ENCODE results near the gene CISD1. TPM values are rescaled to one million over a fixed set of nuclear protein-coding genes. Genes with fewer than 3 reads are reported as not detected.
A peak's percentile ranks its signal among the peaks of the same experiment; 100 is the strongest.

Gene CISD1
- total RNA-seq, 4 donors from 2014 or later = 24.7 to 60.1 (median 47.6) TPM

DNA sequence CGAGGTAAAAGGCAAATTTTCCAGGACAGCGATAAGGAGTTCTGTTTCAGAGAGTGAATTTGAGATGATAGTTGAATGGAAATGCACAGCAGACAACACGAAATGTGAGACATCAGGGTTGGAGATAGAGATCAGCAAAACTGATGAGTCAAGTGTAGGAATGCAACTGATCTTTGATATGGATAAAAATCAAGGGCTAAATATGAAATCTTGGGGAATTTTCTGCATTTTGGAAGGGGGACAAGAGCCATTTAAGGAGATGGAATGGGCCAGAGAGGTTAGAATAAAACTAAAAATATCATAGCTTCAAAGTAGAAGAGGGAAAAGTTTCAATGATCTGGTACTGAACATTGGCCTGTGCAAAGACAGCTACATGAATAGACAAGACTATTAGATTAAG lies 11.5 kb downstream of the CISD1 start:
- Histone ChIP-seq H3K4me3 (no peak overlapping the region), H3K36me3 (peaks cover 0 to 24% of the 10 kb centered on the region in 2 donors), H3K4me1 (peaks cover 0 to 27% (median 0%) of the 10 kb centered on the region in 3 donors), H3K27me3 (no peaks in the 10 kb centered on the region), H3K9me3 (no peaks in the 10 kb centered on the region), H3K27ac (no peak overlapping the region)
- ATAC-seq = no peak
- no peak for TF ChIP-seq POLR2AphosphoS5 (IDR thresholded peaks at IDR 0.05)
- TF ChIP-seq POLR2A (IDR thresholded peaks at IDR 0.05) = no peak
- TF ChIP-seq, protein P1, sequence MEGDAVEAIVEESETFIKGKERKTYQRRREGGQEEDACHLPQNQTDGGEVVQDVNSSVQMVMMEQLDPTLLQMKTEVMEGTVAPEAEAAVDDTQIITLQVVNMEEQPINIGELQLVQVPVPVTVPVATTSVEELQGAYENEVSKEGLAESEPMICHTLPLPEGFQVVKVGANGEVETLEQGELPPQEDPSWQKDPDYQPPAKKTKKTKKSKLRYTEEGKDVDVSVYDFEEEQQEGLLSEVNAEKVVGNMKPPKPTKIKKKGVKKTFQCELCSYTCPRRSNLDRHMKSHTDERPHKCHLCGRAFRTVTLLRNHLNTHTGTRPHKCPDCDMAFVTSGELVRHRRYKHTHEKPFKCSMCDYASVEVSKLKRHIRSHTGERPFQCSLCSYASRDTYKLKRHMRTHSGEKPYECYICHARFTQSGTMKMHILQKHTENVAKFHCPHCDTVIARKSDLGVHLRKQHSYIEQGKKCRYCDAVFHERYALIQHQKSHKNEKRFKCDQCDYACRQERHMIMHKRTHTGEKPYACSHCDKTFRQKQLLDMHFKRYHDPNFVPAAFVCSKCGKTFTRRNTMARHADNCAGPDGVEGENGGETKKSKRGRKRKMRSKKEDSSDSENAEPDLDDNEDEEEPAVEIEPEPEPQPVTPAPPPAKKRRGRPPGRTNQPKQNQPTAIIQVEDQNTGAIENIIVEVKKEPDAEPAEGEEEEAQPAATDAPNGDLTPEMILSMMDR (IDR thresholded peaks at IDR 0.05) = no peak
- no peak for TF ChIP-seq EP300 (IDR thresholded peaks at IDR 0.05)
- 83 to 100% methylated on average over 3 of the region's 3 CpGs for WGBS, 2 donors (ENCODE audit: low coverage in 1 of 2)

DNA sequence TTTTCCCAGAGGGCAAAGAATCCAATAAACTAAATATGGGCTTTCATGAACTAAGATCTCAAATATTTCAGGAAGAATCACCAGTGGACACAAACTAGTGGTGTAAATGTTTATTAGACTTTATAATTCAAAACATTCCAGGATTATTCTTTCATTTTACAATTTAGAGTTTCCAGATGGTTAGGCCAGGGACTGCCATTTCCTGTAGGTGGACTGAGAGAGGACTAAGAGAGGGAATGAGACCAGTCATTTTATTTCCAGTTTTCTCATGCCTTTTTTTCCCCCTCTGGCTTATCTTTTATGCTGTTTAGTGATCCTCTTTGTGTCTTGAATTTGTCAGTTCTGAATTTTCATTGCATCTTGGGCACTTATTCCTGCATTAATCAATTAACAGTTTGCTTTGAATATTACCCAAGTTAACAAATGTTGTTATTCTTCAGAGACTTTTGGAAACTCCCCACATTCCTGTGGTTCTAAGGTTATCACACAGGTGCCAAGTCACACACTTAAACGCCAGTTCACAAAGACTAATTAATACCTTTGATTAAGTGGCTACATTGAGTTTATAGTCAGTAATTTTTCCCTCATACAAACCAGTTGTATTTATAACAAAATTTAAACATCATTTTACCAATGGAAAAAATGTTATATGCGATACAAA lies 12.3 kb downstream of the CISD1 start:
- 51 to 68% methylated on average over 2 of the region's 2 CpGs for WGBS, 2 donors (ENCODE audit: low coverage in 1 of 2)
- Histone ChIP-seq H3K36me3 (peaks cover 0 to 24% of the 10 kb centered on the region in 2 donors), H3K4me1 (peaks cover 0 to 20% (median 0%) of the 10 kb centered on the region in 3 donors), H3K9me3 (no peaks in the 10 kb centered on the region), H3K27me3 (no peaks in the 10 kb centered on the region), H3K4me3 (no peak overlapping the region), H3K27ac (no peak overlapping the region)
- no peak for ATAC-seq
- no peak for TF ChIP-seq POLR2A (IDR thresholded peaks at IDR 0.05)
- TF ChIP-seq, protein P1 (IDR thresholded peaks at IDR 0.05) = no peak

DNA sequence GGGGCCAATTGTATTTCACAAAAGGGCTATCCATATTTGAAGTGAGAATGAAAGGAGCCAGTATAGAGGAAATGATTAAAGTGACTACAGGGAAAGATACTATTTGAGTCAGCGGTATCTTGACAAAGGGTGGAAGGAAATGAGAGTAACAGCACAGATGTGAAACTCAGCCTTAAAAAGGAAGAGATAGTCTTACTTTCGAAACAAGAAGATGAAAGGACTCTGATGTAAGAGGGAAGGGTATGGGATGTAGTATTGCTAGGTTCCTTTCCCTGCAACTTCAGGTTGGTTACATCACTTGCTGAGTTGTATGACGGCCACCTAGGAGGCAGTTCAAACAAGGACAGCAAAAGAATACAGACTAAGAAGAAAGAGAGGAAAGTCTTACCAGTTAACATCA lies 13.7 kb downstream of the CISD1 start:
- Histone ChIP-seq H3K4me3 (no peak overlapping the region), H3K36me3 (peaks cover 0 to 18% of the 10 kb centered on the region in 2 donors), H3K4me1 (peaks cover 0 to 20% (median 0%) of the 10 kb centered on the region in 3 donors), H3K9me3 (no peaks in the 10 kb centered on the region), H3K27me3 (no peaks in the 10 kb centered on the region), H3K27ac (no peak overlapping the region)
- WGBS, 2 donors (ENCODE audit: low coverage in 1 of 2) = 63 to 73% methylated on average over 3 of the region's 3 CpGs
- ATAC-seq = no peak
- no peak for TF ChIP-seq POLR2A (IDR thresholded peaks at IDR 0.05)
- TF ChIP-seq EP300 (IDR thresholded peaks at IDR 0.05) = no peak
- TF ChIP-seq POLR2AphosphoS5 (IDR thresholded peaks at IDR 0.05) = no peak
- TF ChIP-seq, protein P1 (IDR thresholded peaks at IDR 0.05) = no peak

DNA sequence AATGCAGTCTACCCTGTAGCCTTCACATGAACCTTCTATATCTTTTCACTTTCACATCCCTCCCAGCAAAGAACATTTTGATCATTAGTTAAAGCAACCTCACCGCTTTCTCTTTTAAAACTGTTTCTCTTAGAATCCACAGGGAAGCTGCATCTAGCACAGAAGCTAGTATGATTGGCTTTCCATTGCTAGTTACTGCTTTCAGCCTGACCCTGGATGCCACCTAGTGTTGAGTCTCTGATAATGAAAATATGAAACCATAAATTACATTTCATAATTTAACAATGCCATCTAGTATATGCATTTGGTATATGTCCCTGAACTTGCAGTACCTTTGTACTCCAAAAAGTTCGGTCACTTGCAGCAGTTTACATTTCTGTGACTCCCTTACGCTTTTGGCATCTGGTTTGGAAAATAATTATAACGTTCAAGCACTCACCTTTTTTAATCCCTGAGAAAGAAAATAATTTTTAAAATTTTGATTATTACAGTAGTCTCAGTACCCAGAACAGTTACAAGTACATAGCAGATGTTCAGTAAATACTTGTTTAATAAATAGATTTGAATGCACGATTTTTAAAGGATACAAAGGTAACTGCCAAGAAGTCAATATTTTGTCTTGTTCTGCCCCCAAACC lies 22.7 kb downstream of the CISD1 start:
- WGBS, 2 donors (ENCODE audit: low coverage in 1 of 2) = 27 to 44% methylated on average over 5 of the region's 5 CpGs
- Histone ChIP-seq H3K4me3 (no peak overlapping the region), H3K27me3 (no peaks in the 10 kb centered on the region), H3K4me1 (no peaks in the 10 kb centered on the region), H3K36me3 (no peaks in the 10 kb centered on the region), H3K27ac (no peak overlapping the region), H3K9me3 (no peaks in the 10 kb centered on the region)
- TF ChIP-seq EP300 (IDR thresholded peaks at IDR 0.05) (no peak), POLR2AphosphoS5 (IDR thresholded peaks at IDR 0.05) (no peak), POLR2A (IDR thresholded peaks at IDR 0.05) (no peak)
- TF ChIP-seq, protein P1 (IDR thresholded peaks at IDR 0.05) = peak; percentile 58 to 88 (median 77)
- no peak for ATAC-seq

DNA sequence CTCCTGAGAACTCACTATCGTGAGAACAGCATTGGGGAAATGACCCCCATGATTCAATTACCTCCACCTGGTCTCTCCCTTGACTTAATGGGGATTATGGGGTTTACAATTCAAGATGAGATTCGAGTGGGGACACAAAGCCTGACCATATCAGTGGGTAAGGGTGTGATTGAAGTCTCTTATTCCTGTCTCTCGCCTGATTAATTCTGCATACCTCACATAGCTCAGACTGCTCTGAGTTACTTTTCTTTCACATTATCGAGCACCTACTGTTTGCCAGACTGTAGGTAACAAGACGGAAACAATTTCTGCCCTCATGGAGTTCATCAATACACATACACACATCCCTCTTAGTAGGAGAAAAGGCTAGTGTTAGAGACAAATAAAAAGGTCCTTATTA lies 25.0 kb downstream of the CISD1 start:
- TF ChIP-seq EP300 (IDR thresholded peaks at IDR 0.05) (no peak), POLR2A (IDR thresholded peaks at IDR 0.05) (no peak), POLR2AphosphoS5 (IDR thresholded peaks at IDR 0.05) (no peak)
- TF ChIP-seq, protein P1 (IDR thresholded peaks at IDR 0.05) = no peak
- Histone ChIP-seq H3K4me1 (no peaks in the 10 kb centered on the region), H3K27me3 (no peaks in the 10 kb centered on the region), H3K4me3 (no peak overlapping the region), H3K9me3 (no peaks in the 10 kb centered on the region), H3K27ac (no peak overlapping the region), H3K36me3 (no peaks in the 10 kb centered on the region)
- WGBS, 2 donors (ENCODE audit: low coverage in 1 of 2) = 65 to 77% methylated on average over 5 of the region's 5 CpGs
- no peak for ATAC-seq
